Upper lobe of right lung (tissue), 1 donor: ENCODE data around the gene CDKN2A. TPM values are rescaled to one million over a fixed set of nuclear protein-coding genes. Genes with fewer than 3 reads are reported as not detected.

ENCODE experiments used
- ATAC-seq: fragments of 200-7000 bp; cut with Tn5 transposase; one replicate; pipeline ENCODE4 v1.9.1; 2020; ENCODE audit warnings: mild to moderate bottlenecking, moderate library complexity
- DNase-seq: peaks from one replicate; pipeline ENCODE4 v3.0.0-alpha.2; 2020
- H3K27ac ChIP-seq: fragments of 200-600 bp; one replicate; pipeline ENCODE4 v1.8.0; 2022
- H3K27me3 ChIP-seq: fragments of 200-600 bp; one replicate; pipeline ENCODE4 v1.8.0; 2022; ENCODE audit warnings: mild to moderate bottlenecking
- H3K36me3 ChIP-seq: fragments of 200-600 bp; one replicate; pipeline ENCODE4 v1.8.0; 2022
- H3K4me1 ChIP-seq: fragments of 200-600 bp; one replicate; pipeline ENCODE4 v1.8.0; 2022
- H3K4me3 ChIP-seq: fragments of 200-600 bp; one replicate; pipeline ENCODE4 v1.8.0; 2022; ENCODE audit warnings: mild to moderate bottlenecking
- H3K9me3 ChIP-seq: fragments of 200-600 bp; one replicate; pipeline ENCODE4 v1.8.0; 2022
- CTCF ChIP-seq: fragments of 200-600 bp; IDR thresholded peaks from one replicate; pipeline ENCODE4 v1.8.0; 2022; ENCODE audit warnings: antibody characterized with exemption
- intact Hi-C: fragments of 100-400 bp; cut with DNase I; formaldehyde crosslinking; loops from one replicate; pipeline ENCODE4 v1.11.0; 2022
- total RNA-seq: library from RNA; stranded (reverse); fragmentation: NEBNext Ultra II Directional; extraction: Animal tissue kit (Norgen Biotek cat#: 25700); gene quantifications from one replicate; pipeline ENCODE4 v1.2.1, GENCODE V29; 2021
- donor health status: DM: no; HTN: yes; CAD: no; lungs with severe emphysema.

CDKN2A gene
- total RNA-seq, 1 donor from 2014 or later: 5.1 TPM

- no peaks in the 10 kb centered on the region for H3K36me3 ChIP-seq
- ATAC-seq: no peak
- H3K9me3 ChIP-seq: no peaks in the 10 kb centered on the region
- intact Hi-C loops: no loop called here
- H3K27ac ChIP-seq: no peak overlapping the region
- H3K4me3 ChIP-seq: no peak overlapping the region
- no peaks in the 10 kb centered on the region for H3K4me1 ChIP-seq
- DNase-seq: no peak
- TF ChIP-seq CTCF: no peak
- no peaks in the 10 kb centered on the region for H3K27me3 ChIP-seq
Measured at GRCh38 chr9:21927752-21928151, 66.4 kb downstream of the CDKN2A start.

DNA sequence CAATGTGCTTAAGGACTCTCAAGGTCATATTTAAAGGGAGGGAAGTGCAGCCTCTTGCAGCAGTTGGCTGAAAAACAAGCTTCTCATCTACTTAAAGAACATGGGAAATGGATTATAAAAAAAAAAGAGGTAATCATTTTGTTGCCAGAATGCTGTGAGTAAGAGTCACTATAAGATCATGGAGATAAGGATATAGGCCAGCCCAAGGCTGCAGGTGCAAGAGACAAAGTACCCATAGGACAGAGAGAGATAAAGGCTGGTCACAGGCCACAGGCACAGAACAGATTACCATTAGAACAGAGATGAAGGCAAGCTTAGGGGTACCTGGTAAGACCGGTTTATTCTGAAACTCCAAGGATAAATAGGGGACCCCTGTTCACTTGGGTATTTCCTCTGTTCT is 70.5 kb downstream of the CDKN2A start:
- H3K4me3 ChIP-seq: no peak overlapping the region
- H3K27ac ChIP-seq: no peak overlapping the region
- H3K4me1 ChIP-seq: peaks cover 16% of the 10 kb centered on the region
- H3K9me3 ChIP-seq: no peaks in the 10 kb centered on the region
- TF ChIP-seq CTCF: no peak
- intact Hi-C loops: no loop called here
- ATAC-seq: no peak
- H3K36me3 ChIP-seq: no peaks in the 10 kb centered on the region
- DNase-seq: no peak
- no peaks in the 10 kb centered on the region for H3K27me3 ChIP-seq

DNA sequence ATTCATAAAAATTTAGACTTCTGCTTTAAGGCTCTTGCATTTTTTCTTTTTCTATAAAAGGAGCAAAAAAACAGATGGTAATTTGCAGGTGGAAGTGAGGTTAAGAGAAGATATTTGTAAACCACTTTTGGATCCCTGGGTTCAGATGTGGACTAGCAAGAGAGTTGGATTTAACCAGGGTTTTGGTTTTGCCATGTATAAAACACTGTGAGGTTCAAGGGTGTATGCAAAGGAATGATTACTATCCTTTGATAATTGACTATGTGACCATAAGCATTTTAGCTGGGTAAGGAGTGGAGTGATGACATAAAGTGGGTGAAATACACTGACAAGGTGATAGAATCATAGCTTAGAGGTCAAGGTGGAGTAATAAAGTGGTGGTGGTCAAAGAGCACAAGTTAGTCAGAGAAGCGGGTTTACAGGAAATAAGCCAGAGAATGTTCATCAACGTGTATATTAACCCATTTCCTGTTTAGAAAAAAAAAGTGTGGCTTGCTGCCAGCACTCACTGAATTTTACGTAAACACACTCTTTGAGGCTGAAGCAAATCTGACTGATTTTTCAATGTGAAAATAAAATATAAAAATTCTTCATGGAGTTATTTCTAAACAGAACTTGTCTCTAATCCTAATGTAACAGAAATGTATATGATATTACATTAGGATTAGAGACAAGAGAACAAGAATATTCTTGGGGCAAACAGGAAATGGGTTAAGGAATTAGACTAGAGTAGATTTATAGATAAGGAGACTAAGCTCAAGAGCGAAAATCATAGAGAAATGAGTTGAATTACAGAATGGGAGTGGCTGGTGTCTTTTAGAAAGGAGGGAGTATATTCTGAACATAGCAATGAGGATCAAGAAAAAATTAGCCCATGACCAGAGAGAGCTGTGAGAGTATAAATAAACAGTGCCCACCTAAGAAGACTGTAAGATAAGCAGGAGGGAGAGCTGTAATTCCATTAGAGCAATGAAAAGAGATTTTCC is 74.5 kb downstream of the CDKN2A start:
- no peaks in the 10 kb centered on the region for H3K27me3 ChIP-seq
- peaks cover 16% of the 10 kb centered on the region for H3K4me1 ChIP-seq
- DNase-seq (no peak), ATAC-seq (no peak)
- intact Hi-C loops: no loop called here
- TF ChIP-seq CTCF: no peak
- no peak overlapping the region for H3K27ac ChIP-seq
- no peaks in the 10 kb centered on the region for H3K36me3 ChIP-seq
- H3K9me3 ChIP-seq: no peaks in the 10 kb centered on the region
- H3K4me3 ChIP-seq: no peak overlapping the region

Other genes with a start within 250 kb of the CDKN2A start
- 40.6 TPM for gene MTAP, start 191.8 kb downstream of the CDKN2A start, total RNA-seq
- gene CDKN2B-AS1, start 399 bp upstream of the CDKN2A start, total RNA-seq: 2.3 TPM
- gene CDKN2B, start 14.9 kb upstream of the CDKN2A start, total RNA-seq: 31.3 TPM